ENCODE results near the gene PLK3.

DNA sequence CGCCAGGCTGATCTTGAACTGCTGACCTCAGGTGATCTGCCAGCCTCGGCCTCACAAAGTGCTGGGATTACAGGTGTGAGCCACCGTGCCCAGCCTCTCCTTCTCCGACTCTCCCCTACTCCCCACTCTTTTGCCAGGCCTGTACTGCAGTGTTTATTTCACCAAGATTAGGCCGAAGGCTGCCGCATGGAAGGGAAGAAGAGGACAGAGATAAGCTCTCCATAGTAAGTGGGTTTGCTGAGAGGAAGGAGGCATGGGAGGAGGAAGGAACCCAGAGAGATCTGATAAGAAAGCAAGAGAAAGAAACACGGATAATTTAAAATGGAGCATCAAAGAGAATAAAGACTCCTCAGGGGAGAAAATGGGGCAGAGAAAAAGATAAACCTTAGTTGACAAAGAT, 34.2 kb downstream of the PLK3 start:
- TF ChIP-seq, protein P1, sequence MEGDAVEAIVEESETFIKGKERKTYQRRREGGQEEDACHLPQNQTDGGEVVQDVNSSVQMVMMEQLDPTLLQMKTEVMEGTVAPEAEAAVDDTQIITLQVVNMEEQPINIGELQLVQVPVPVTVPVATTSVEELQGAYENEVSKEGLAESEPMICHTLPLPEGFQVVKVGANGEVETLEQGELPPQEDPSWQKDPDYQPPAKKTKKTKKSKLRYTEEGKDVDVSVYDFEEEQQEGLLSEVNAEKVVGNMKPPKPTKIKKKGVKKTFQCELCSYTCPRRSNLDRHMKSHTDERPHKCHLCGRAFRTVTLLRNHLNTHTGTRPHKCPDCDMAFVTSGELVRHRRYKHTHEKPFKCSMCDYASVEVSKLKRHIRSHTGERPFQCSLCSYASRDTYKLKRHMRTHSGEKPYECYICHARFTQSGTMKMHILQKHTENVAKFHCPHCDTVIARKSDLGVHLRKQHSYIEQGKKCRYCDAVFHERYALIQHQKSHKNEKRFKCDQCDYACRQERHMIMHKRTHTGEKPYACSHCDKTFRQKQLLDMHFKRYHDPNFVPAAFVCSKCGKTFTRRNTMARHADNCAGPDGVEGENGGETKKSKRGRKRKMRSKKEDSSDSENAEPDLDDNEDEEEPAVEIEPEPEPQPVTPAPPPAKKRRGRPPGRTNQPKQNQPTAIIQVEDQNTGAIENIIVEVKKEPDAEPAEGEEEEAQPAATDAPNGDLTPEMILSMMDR (IDR thresholded peaks at IDR 0.05), result no peak
- TF ChIP-seq POLR2A (IDR thresholded peaks at IDR 0.05), result no peak

Measured in breast epithelium (tissue), 3 donors.